GM12874 (cell line): ENCODE data around the gene CYSLTR2.

Experiments used
- CTCF ChIP-seq: IDR thresholded peaks from 2 replicates; pipeline ENCODE4 v1.5.1; 2011; ENCODE audit warnings: low read depth, mild to moderate bottlenecking, control low read depth, low read length, moderate library complexity; ENCODE audit not compliant: insufficient read depth

Gene CYSLTR2

GRCh38 chr13:48675247-48675646 lies 21.5 kb downstream of the CYSLTR2 start:
- no peak for TF ChIP-seq CTCF

GRCh38 chr13:48678316-48678715 lies 24.6 kb downstream of the CYSLTR2 start:
- TF ChIP-seq CTCF: no peak

GRCh38 chr13:48679941-48680680 lies 26.4 kb downstream of the CYSLTR2 start:
- no peak for TF ChIP-seq CTCF

GRCh38 chr13:48680756-48681392 lies 27.1 kb downstream of the CYSLTR2 start:
- TF ChIP-seq CTCF: no peak

- no peak for TF ChIP-seq CTCF
These were observed 28.2 kb downstream of the CYSLTR2 start for GRCh38 chr13:48681905-48682304.

GRCh38 chr13:48682436-48682835 lies 28.7 kb downstream of the CYSLTR2 start:
- no peak for TF ChIP-seq CTCF

GRCh38 chr13:48686636-48687210 lies 33.0 kb downstream of the CYSLTR2 start:
- TF ChIP-seq CTCF: no peak
